ENCODE data around the gene LIF. TPM values are rescaled to one million over a fixed set of nuclear protein-coding genes. Genes with fewer than 3 reads are reported as not detected.

LIF gene
- total and polyA plus RNA-seq, 9 donors, result 0.35 to 8.3 (median 1.9) TPM

- 79 to 86% (median 82%) methylated on average over 7 of the region's 7 CpGs for WGBS, 3 donors
- TF ChIP-seq CTCF (IDR thresholded peaks at IDR 0.05), result no peak
- no peak for TF ChIP-seq EP300 (IDR thresholded peaks at IDR 0.05)
- no peak for TF ChIP-seq POLR2A (IDR thresholded peaks at IDR 0.05)
- no peaks in the 10 kb centered on the region for H3K27me3 ChIP-seq
- peaks cover 2% of the 10 kb centered on the region for H3K4me1 ChIP-seq (ENCODE audit: insufficient read depth)
- no peaks in the 10 kb centered on the region for H3K36me3 ChIP-seq
- H3K27ac ChIP-seq, result no peak overlapping the region
- no peak overlapping the region for H3K4me3 ChIP-seq
- intact Hi-C loops (cut with DNase I), result no loop called here
- H3K9me3 ChIP-seq, result no peaks in the 10 kb centered on the region
- DNase-seq, result no peak
Measured at GRCh38 chr22:30282616-30283046, 36.1 kb upstream of the LIF start.

GRCh38 chr22:30280505-30280904, 33.9 kb upstream of the LIF start:
- no peak for DNase-seq
- WGBS, 3 donors, result 21 to 33% (median 31%) methylated on average over 8 of the region's 8 CpGs
- intact Hi-C loops (cut with DNase I), result no loop called here
- H3K27ac ChIP-seq, result no peak overlapping the region
- no peaks in the 10 kb centered on the region for H3K27me3 ChIP-seq
- TF ChIP-seq EP300 (IDR thresholded peaks at IDR 0.05), result no peak
- TF ChIP-seq POLR2A (IDR thresholded peaks at IDR 0.05), result no peak
- no peaks in the 10 kb centered on the region for H3K9me3 ChIP-seq
- no peaks in the 10 kb centered on the region for H3K4me1 ChIP-seq (ENCODE audit: insufficient read depth)
- no peaks in the 10 kb centered on the region for H3K36me3 ChIP-seq
- no peak overlapping the region for H3K4me3 ChIP-seq

GRCh38 chr22:30279932-30280331, 33.4 kb upstream of the LIF start:
- no peak for TF ChIP-seq EP300 (IDR thresholded peaks at IDR 0.05)
- no peak for TF ChIP-seq CTCF (IDR thresholded peaks at IDR 0.05)
- no peak for TF ChIP-seq POLR2A (IDR thresholded peaks at IDR 0.05)

GRCh38 chr22:30279046-30279788, 32.7 kb upstream of the LIF start:
- H3K9me3 ChIP-seq, result no peaks in the 10 kb centered on the region
- H3K4me3 ChIP-seq, result no peak overlapping the region
- H3K27ac ChIP-seq, result no peak overlapping the region
- no peak for DNase-seq
- H3K36me3 ChIP-seq, result no peaks in the 10 kb centered on the region
- TF ChIP-seq EP300 (IDR thresholded peaks at IDR 0.05), result no peak
- TF ChIP-seq POLR2A (IDR thresholded peaks at IDR 0.05), result no peak
- no peak for TF ChIP-seq CTCF (IDR thresholded peaks at IDR 0.05)
- WGBS, 3 donors, result 67 to 91% (median 75%) methylated on average over 16 of the region's 16 CpGs
- no peaks in the 10 kb centered on the region for H3K4me1 ChIP-seq (ENCODE audit: insufficient read depth)
- intact Hi-C loops (cut with DNase I), result loop anchor here in 1 of 4 donors (10.0 kb wide), 1 partner anchor 826 kb away; the partner anchor contains the start of gene SELENOM
- no peaks in the 10 kb centered on the region for H3K27me3 ChIP-seq

More at GRCh38 chr22:30279932-30280331, 33.4 kb upstream of the LIF start:
- H3K9me3 ChIP-seq, result no peaks in the 10 kb centered on the region
- H3K4me3 ChIP-seq, result no peak overlapping the region
- no peak for DNase-seq
- intact Hi-C loops (cut with DNase I), result loop anchor here in 1 of 4 donors (10.0 kb wide), 1 partner anchor 825 kb away; the partner anchor contains the start of gene SELENOM
- no peaks in the 10 kb centered on the region for H3K4me1 ChIP-seq (ENCODE audit: insufficient read depth)
- H3K27ac ChIP-seq, result no peak overlapping the region
- no peaks in the 10 kb centered on the region for H3K36me3 ChIP-seq
- no peaks in the 10 kb centered on the region for H3K27me3 ChIP-seq
- 62 to 77% (median 75%) methylated on average over 5 of the region's 5 CpGs for WGBS, 3 donors
